Vagina (tissue), 2 donors: ENCODE results near the gene ACMSD. TPM values are rescaled to one million over a fixed set of nuclear protein-coding genes. Genes with fewer than 3 reads are reported as not detected.

Experiments used
- DNase-seq, 2 donors: peaks; one replicate each; pipeline ENCODE4 v3.0.0-alpha.2; 2017; ENCODE audit errors: extremely low spot score in 2 of 2
- H3K27ac ChIP-seq: fragments of 200-600 bp; sonication (generic); one replicate; pipeline ENCODE4 v1.5.1; 2019
- H3K27me3 ChIP-seq: fragments of 200-600 bp; sonication (generic); one replicate; pipeline ENCODE4 v1.5.1; 2019
- H3K36me3 ChIP-seq, 2 donors: fragments of 200-600 bp; sonication (generic); one replicate each; pipeline ENCODE4 v1.5.1; 2017 to 2019
- H3K4me1 ChIP-seq: fragments of 200-600 bp; sonication (generic); one replicate; pipeline ENCODE4 v1.5.1; 2019
- H3K4me3 ChIP-seq, 2 donors: fragments of 200-600 bp; sonication (generic); 1 replicate in 1 of 2; 2 replicates in 1 of 2; pipeline ENCODE4 v1.5.1; 2016 to 2019
- H3K9me3 ChIP-seq: fragments of 200-600 bp; sonication (generic); one replicate; pipeline ENCODE4 v1.5.1; 2019
- CTCF ChIP-seq, 3 experiments: fragments of 450-650 bp in 2 of 3; fragments of 200-600 bp in 1 of 3; sonication (generic) in 1 of 3; IDR thresholded peaks; one replicate each; pipeline ENCODE4 v1.5.1; 2017 to 2019; ENCODE audit warnings: antibody characterized with exemption in 3 of 3, mild to moderate bottlenecking in 2 of 3, moderate library complexity in 2 of 3
- POLR2A ChIP-seq, 2 donors: fragments of 450-650 bp; IDR thresholded peaks; one replicate each; pipeline ENCODE4 v1.6.1; 2017; ENCODE audit warnings: antibody characterized with exemption in 2 of 2, mild to moderate bottlenecking in 2 of 2, moderate library complexity in 2 of 2
- POLR2AphosphoS5 ChIP-seq, 2 donors: sonication (generic); formaldehyde crosslinking; IDR thresholded peaks; one replicate each; pipeline ENCODE4 v1.9.0; 2017; ENCODE audit warnings: antibody characterized with exemption in 2 of 2, mild to moderate bottlenecking in 2 of 2, low read depth in 1 of 2; ENCODE audit not compliant: insufficient read depth in 1 of 2
- intact Hi-C: fragments of 100-400 bp; cut with DNase I; formaldehyde crosslinking; loops from one replicate; pipeline ENCODE4 v1.15.1; 2023
- total RNA-seq: library from RNA; depleted of rRNA; stranded (reverse); fragments of >200 nt; gene quantifications from one replicate; pipeline ENCODE4 v1.2.3, GENCODE V29; 2016

ACMSD gene
- total RNA-seq = not detected

DNA sequence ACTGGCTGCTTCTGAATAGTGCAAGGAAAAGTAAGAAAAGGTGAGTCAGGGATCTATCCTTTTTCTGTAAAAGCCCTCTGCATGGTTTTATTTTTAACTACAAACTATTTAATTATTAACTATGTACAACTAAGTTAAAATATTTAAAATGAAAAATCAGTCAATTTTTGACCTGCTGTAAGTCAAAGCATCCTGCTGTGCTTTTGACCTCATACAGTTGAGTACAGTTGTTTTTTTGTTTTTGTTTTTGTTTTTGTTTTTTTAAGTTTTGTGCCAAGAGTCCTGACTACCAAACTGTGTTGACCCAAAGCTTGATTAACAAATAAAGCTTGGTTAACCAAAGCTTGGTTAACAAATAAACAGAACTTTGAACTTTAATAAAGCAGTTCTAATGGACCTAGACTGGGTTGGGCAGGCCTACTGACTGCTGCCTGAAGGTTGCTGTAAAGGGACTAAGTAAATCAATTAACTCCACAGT is at the start of gene ACMSD:
Gene ACMSD (plus strand): TSS at position 474 of the 478 bp plus-strand sequence. CDS start 67 bp downstream, outside the sequence.
- H3K4me1 ChIP-seq = no peaks in the 10 kb centered on the region
- H3K9me3 ChIP-seq = no peaks in the 10 kb centered on the region
- H3K4me3 ChIP-seq = no peak within 1 kb of the TSS
- no peaks in the 10 kb centered on the region for H3K27me3 ChIP-seq
- DNase-seq = no peak
- TF ChIP-seq CTCF (IDR thresholded peaks at IDR 0.05) = no peak
- TF ChIP-seq POLR2AphosphoS5 (IDR thresholded peaks at IDR 0.05; ENCODE audit: insufficient read depth in 1 of 2, low read depth in 1 of 2) = no peak
- TF ChIP-seq POLR2A (IDR thresholded peaks at IDR 0.05) = no peak
- no peaks in the 10 kb centered on the region for H3K36me3 ChIP-seq
- intact Hi-C loops = no loop called here
- H3K27ac ChIP-seq = no peak within 1 kb of the TSS

GRCh38 chr2:134790487-134790886 is 47.9 kb upstream of the ACMSD start:
- no peaks in the 10 kb centered on the region for H3K9me3 ChIP-seq
- H3K36me3 ChIP-seq = no peaks in the 10 kb centered on the region
- H3K27ac ChIP-seq = no peak overlapping the region
- no peaks in the 10 kb centered on the region for H3K27me3 ChIP-seq
- no peak overlapping the region for H3K4me3 ChIP-seq
- intact Hi-C loops = no loop called here
- no peak for TF ChIP-seq POLR2AphosphoS5 (IDR thresholded peaks at IDR 0.05; ENCODE audit: insufficient read depth in 1 of 2, low read depth in 1 of 2)
- no peak for TF ChIP-seq CTCF (IDR thresholded peaks at IDR 0.05)
- no peaks in the 10 kb centered on the region for H3K4me1 ChIP-seq
- no peak for DNase-seq

GRCh38 chr2:134791616-134792015 is 46.8 kb upstream of the ACMSD start:
- intact Hi-C loops = no loop called here
- no peaks in the 10 kb centered on the region for H3K4me1 ChIP-seq

DNA sequence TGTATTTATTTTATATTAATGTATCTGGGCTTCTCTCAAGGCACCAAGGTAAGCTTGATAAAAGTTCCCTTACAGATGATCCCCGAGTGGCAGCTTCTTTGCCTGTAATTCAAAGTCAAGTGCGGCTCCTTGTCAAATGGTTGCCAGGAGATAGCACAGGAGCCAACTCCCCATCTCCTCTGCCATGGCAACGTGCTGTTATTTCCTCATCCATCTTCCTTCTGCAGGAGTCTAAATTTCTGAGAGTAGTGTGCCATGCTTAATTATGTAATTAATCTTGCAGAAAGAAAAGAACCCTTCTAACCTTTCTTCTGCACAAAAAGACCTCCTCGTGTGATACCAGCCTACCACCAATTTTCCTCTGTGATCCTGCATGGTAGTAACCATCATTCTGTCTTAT is 46.2 kb upstream of the ACMSD start:
- no peak overlapping the region for H3K27ac ChIP-seq
- no peaks in the 10 kb centered on the region for H3K27me3 ChIP-seq
- no peak overlapping the region for H3K4me3 ChIP-seq
- no peaks in the 10 kb centered on the region for H3K9me3 ChIP-seq
- TF ChIP-seq POLR2AphosphoS5 (IDR thresholded peaks at IDR 0.05; ENCODE audit: insufficient read depth in 1 of 2, low read depth in 1 of 2) (no peak), POLR2A (IDR thresholded peaks at IDR 0.05) (no peak), CTCF (IDR thresholded peaks at IDR 0.05) (no peak)
- DNase-seq = no peak
- no peaks in the 10 kb centered on the region for H3K4me1 ChIP-seq
- no peaks in the 10 kb centered on the region for H3K36me3 ChIP-seq
- intact Hi-C loops = no loop called here

More at GRCh38 chr2:134791616-134792015, 46.8 kb upstream of the ACMSD start:
- Histone ChIP-seq H3K9me3 (no peaks in the 10 kb centered on the region), H3K27me3 (no peaks in the 10 kb centered on the region), H3K36me3 (no peaks in the 10 kb centered on the region), H3K27ac (no peak overlapping the region), H3K4me3 (no peak overlapping the region)
- TF ChIP-seq POLR2A (IDR thresholded peaks at IDR 0.05) = no peak
- TF ChIP-seq CTCF (IDR thresholded peaks at IDR 0.05) = no peak
- TF ChIP-seq POLR2AphosphoS5 (IDR thresholded peaks at IDR 0.05; ENCODE audit: insufficient read depth in 1 of 2, low read depth in 1 of 2) = no peak
- DNase-seq = no peak

DNA sequence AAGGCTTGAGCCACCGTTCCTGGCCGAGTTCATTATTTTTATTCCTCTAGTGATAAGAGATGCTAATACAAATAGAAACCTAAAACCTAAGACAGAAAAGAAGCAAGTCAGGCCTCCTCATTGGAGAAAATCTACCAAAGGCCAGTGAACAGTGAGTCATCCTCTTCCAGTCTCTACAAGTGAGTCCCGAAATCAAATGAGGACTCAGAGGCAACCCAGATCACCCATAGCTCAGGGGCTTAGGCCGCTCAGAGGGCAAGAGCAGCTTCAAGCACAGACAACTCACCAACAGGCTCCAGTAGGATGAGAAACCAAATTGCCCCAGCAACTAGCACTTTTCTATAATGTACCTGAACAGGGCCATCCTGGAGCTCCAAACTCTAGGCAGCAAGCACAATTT is 42.7 kb upstream of the ACMSD start:
- no peak for DNase-seq
- TF ChIP-seq POLR2AphosphoS5 (IDR thresholded peaks at IDR 0.05; ENCODE audit: insufficient read depth in 1 of 2, low read depth in 1 of 2) (no peak), CTCF (IDR thresholded peaks at IDR 0.05) (no peak), POLR2A (IDR thresholded peaks at IDR 0.05) (no peak)
- Histone ChIP-seq H3K4me1 (no peaks in the 10 kb centered on the region), H3K36me3 (no peaks in the 10 kb centered on the region), H3K27me3 (no peaks in the 10 kb centered on the region), H3K4me3 (no peak overlapping the region), H3K9me3 (no peaks in the 10 kb centered on the region), H3K27ac (no peak overlapping the region)
- intact Hi-C loops = no loop called here
